GM11168 (cell line): ENCODE measurements around the gene IFNAR1.

ENCODE experiments used
- in situ Hi-C: fragments of 300-500 bp; cut with MboI; formaldehyde crosslinking; loops from one replicate; pipeline ENCODE4 v1.12.0; 2022; ENCODE audit warnings: low sequenced_read_pairs; ENCODE audit not compliant: unreplicated experiment

IFNAR1 gene

GRCh38 chr21:33339135-33339534, 14.4 kb downstream of the IFNAR1 start:
- in situ Hi-C loops = no loop called here

- in situ Hi-C loops = no loop called here
Observed at GRCh38 chr21:33339918-33340317, 15.1 kb downstream of the IFNAR1 start.

- in situ Hi-C loops = no loop called here
Observed at GRCh38 chr21:33345751-33346238, 21.0 kb downstream of the IFNAR1 start.

- in situ Hi-C loops = no loop called here
Observed at GRCh38 chr21:33348706-33349105, 23.9 kb downstream of the IFNAR1 start.

GRCh38 chr21:33350676-33351075, 25.9 kb downstream of the IFNAR1 start:
- in situ Hi-C loops = no loop called here

GRCh38 chr21:33355355-33355754, 30.6 kb downstream of the IFNAR1 start:
- in situ Hi-C loops = loop anchor here (5.0 kb wide), 1 partner anchor 158 kb away; no protein-coding TSS in a partner anchor

GRCh38 chr21:33355996-33356395, 31.2 kb downstream of the IFNAR1 start:
- in situ Hi-C loops = loop anchor here (5.0 kb wide), 1 partner anchor 159 kb away; no protein-coding TSS in a partner anchor

- in situ Hi-C loops = loop anchor here (5.0 kb wide), 1 partner anchor 160 kb away; no protein-coding TSS in a partner anchor
Observed at GRCh38 chr21:33357177-33357576, 32.4 kb downstream of the IFNAR1 start.

GRCh38 chr21:33359446-33359845, 34.7 kb downstream of the IFNAR1 start:
- in situ Hi-C loops = loop anchor here (5.0 kb wide), 1 partner anchor 162 kb away; no protein-coding TSS in a partner anchor

- in situ Hi-C loops = loop anchor here (10.0 kb wide), 1 partner anchor 85 kb away; no protein-coding TSS in a partner anchor
Observed at GRCh38 chr21:33360281-33360680, 35.5 kb downstream of the IFNAR1 start.

- in situ Hi-C loops = loop anchor here (10.0 kb wide), 1 partner anchor 84 kb away; no protein-coding TSS in a partner anchor
Observed at GRCh38 chr21:33360881-33361602, 36.3 kb downstream of the IFNAR1 start.

GRCh38 chr21:33362044-33362555, 37.3 kb downstream of the IFNAR1 start:
- in situ Hi-C loops = loop anchor here (10.0 kb wide), 1 partner anchor 83 kb away; no protein-coding TSS in a partner anchor

- in situ Hi-C loops = loop anchor here (10.0 kb wide), 1 partner anchor 81 kb away; no protein-coding TSS in a partner anchor
Observed at GRCh38 chr21:33363911-33364609, 39.3 kb downstream of the IFNAR1 start.

GRCh38 chr21:33364830-33365229, 40.1 kb downstream of the IFNAR1 start:
- in situ Hi-C loops = loop anchor here (10.0 kb wide), 1 partner anchor 80 kb away; no protein-coding TSS in a partner anchor

GRCh38 chr21:33367309-33367973, 42.7 kb downstream of the IFNAR1 start:
- in situ Hi-C loops = loop anchor here (10.0 kb wide), 1 partner anchor 77 kb away; no protein-coding TSS in a partner anchor

GRCh38 chr21:33368124-33368523, 43.4 kb downstream of the IFNAR1 start:
- in situ Hi-C loops = loop anchor here (10.0 kb wide), 1 partner anchor 77 kb away; no protein-coding TSS in a partner anchor

GRCh38 chr21:33368576-33368975, 43.8 kb downstream of the IFNAR1 start:
- in situ Hi-C loops = loop anchor here (10.0 kb wide), 1 partner anchor 76 kb away; no protein-coding TSS in a partner anchor

GRCh38 chr21:33369586-33369985, 44.8 kb downstream of the IFNAR1 start:
- in situ Hi-C loops = loop anchor here (10.0 kb wide), 1 partner anchor 75 kb away; no protein-coding TSS in a partner anchor

GRCh38 chr21:33370305-33370704, 45.5 kb downstream of the IFNAR1 start:
- in situ Hi-C loops = no loop called here

GRCh38 chr21:33371366-33371765, 46.6 kb downstream of the IFNAR1 start:
- in situ Hi-C loops = no loop called here
